Loucy (cell line): ENCODE measurements around the gene PIAS1.
"Not testable (repeated sequence)": the region's sequence is repeated elsewhere in the genome, so short reads cannot be mapped to it uniquely, and the experiment has no call there.

Experiments used
- H2AFZ ChIP-seq: fragments of 200-600 bp; sonication (generic); 2 replicates; pipeline ENCODE4 v1.6.0; 2016; ENCODE audit warnings: antibody characterized with exemption, mild to moderate bottlenecking, low read length, moderate library complexity
- H3F3A ChIP-seq: fragments of 200-600 bp; 2 replicates; pipeline ENCODE4 v1.6.0; 2016; ENCODE audit warnings: antibody characterized with exemption, low read depth, mild to moderate bottlenecking
- H3K27me3 ChIP-seq: fragments of 200-600 bp; sonication (generic); 2 replicates; pipeline ENCODE4 v1.6.1; 2014; ENCODE audit warnings: low read length, mild to moderate bottlenecking; ENCODE audit not compliant: insufficient read depth, poor library complexity, severe bottlenecking
- H3K36me3 ChIP-seq: fragments of 200-600 bp; sonication (generic); 2 replicates; pipeline ENCODE4 v1.6.1; 2016; ENCODE audit warnings: low read length; ENCODE audit not compliant: insufficient read depth
- H3K4me1 ChIP-seq: fragments of 200-600 bp; sonication (generic); 2 replicates; pipeline ENCODE4 v1.5.1; 2014; ENCODE audit warnings: low read length, mild to moderate bottlenecking; ENCODE audit not compliant: insufficient read depth, poor library complexity, severe bottlenecking
- H3K4me2 ChIP-seq: fragments of 200-600 bp; sonication (generic); 2 replicates; pipeline ENCODE4 v1.6.0; 2014; ENCODE audit warnings: antibody characterized with exemption, low read length, low read depth, mild to moderate bottlenecking; ENCODE audit not compliant: poor library complexity, severe bottlenecking
- H3K4me3 ChIP-seq: fragments of 200-600 bp; sonication (generic); 2 replicates; pipeline ENCODE4 v1.5.1; 2014; ENCODE audit warnings: low read length, mild to moderate bottlenecking, mixed read lengths; ENCODE audit not compliant: poor library complexity, severe bottlenecking
- H3K79me2 ChIP-seq: fragments of 200-600 bp; sonication (generic); 2 replicates; pipeline ENCODE4 v1.6.1; 2014; ENCODE audit warnings: low read length; ENCODE audit not compliant: insufficient read depth
- H3K9ac ChIP-seq: fragments of 200-600 bp; sonication (generic); 2 replicates; pipeline ENCODE4 v1.6.0; 2014; ENCODE audit warnings: mild to moderate bottlenecking, low read depth, low read length, moderate library complexity; ENCODE audit not compliant: poor library complexity, severe bottlenecking
- H3K9me2 ChIP-seq: fragments of 200-600 bp; sonication (generic); replicated peaks from 2 replicates; pipeline ENCODE4 v1.6.1; 2016; ENCODE audit warnings: low read depth, low read length, mixed read lengths
- H3K9me3 ChIP-seq: fragments of 200-600 bp; sonication (generic); 2 replicates; pipeline ENCODE4 v1.6.1; 2014; ENCODE audit warnings: mild to moderate bottlenecking, antibody characterized with exemption, low read length, low read depth; ENCODE audit not compliant: insufficient read depth
- H4K20me1 ChIP-seq: fragments of 200-600 bp; sonication (generic); 2 replicates; pipeline ENCODE4 v1.6.0; 2014; ENCODE audit warnings: antibody characterized with exemption, low read length, mild to moderate bottlenecking; ENCODE audit not compliant: insufficient read depth, poor library complexity, severe bottlenecking
- CTCF ChIP-seq: fragments of 200-600 bp; sonication (generic); conservative IDR thresholded peaks from 2 replicates; pipeline ENCODE4 v1.5.1; 2014; ENCODE audit warnings: mild to moderate bottlenecking, antibody characterized with exemption, low read length
- EZH2phosphoT487 ChIP-seq: fragments of 200-600 bp; IDR thresholded peaks from 2 replicates; pipeline ENCODE4 v1.6.1; 2018; ENCODE audit warnings: antibody characterized with exemption, mild to moderate bottlenecking, moderate library complexity, borderline replicate concordance

Gene PIAS1

DNA sequence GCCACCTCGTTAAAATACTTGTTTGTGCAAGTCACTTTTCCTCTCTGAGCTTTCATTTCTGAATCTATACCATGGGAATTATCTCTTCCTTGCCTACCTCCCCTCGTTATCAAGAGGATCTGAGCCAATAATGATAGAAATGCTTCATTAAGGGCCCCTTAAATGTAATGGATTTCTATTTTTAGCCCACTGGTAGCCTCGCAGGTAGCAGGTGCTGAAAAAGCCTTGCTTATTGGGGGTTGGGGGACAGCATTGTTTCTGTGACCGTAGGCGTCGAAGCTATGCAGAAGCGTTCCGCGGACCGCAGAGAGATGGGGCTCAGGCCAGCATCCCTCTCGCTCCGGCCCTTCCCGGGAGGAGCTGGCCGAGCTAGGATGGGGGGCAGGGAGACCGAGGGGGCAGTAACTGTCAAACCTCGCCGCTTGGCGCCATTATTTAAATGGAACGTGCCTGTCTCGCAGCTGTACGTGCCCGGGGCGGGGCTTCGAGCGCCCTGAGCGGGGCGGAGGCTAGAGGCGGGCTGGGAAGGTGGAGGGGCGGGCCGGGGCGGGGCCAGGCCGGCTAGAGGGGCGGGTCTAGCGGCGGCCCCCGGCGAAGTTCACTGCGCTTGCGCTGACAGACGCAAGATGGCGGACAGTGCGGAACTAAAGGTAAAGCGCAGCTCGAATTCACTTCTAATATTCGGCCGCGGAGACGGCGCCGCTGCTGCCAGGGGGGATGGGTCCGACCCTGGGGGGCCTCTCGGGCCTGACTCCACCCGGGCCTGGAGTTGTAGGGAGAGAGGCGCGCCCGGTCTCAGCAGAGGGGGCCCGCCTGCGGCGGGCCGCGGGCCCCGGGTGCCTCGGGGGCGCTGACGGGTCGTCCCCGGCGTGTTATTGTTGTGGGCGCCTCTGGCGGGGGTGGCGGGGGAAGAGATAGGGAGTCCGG is at the start of gene PIAS1:
Gene PIAS1, plus strand, starts transcription at position 615 of the 927 bp plus-strand sequence. Its CDS starts 12 bp downstream, at position 627.
- TF ChIP-seq EZH2phosphoT487 (no peak), CTCF (peak; percentile 22; the same call in 1 of the 2 replicates)
- H3K4me3 ChIP-seq = peak within 1 kb of the TSS; percentile 84
- H3K4me1 ChIP-seq = peaks cover 35% of the 10 kb centered on the region

GRCh38 chr15:68007642-68008041 is 46.5 kb upstream of the PIAS1 start:
- not testable (repeated sequence) for H2AFZ ChIP-seq

More for the DNA sequence above, at the start of gene PIAS1:
- H3K4me2 ChIP-seq = peak within 1 kb of the TSS; percentile 84
- peak within 1 kb of the TSS; percentile 92 for H2AFZ ChIP-seq
- H3F3A ChIP-seq = no peaks in the 10 kb centered on the region
- peak within 1 kb of the TSS; percentile 74 for H3K9ac ChIP-seq
- peaks cover 46% of the 10 kb centered on the region for H3K79me2 ChIP-seq
- no peaks in the 10 kb centered on the region for H3K9me3 ChIP-seq
- H3K36me3 ChIP-seq = no peaks in the 10 kb centered on the region
- H4K20me1 ChIP-seq = peaks cover 42% of the 10 kb centered on the region
- H3K9me2 ChIP-seq = no peaks in the 10 kb centered on the region
- H3K27me3 ChIP-seq = no peaks in the 10 kb centered on the region

DNA sequence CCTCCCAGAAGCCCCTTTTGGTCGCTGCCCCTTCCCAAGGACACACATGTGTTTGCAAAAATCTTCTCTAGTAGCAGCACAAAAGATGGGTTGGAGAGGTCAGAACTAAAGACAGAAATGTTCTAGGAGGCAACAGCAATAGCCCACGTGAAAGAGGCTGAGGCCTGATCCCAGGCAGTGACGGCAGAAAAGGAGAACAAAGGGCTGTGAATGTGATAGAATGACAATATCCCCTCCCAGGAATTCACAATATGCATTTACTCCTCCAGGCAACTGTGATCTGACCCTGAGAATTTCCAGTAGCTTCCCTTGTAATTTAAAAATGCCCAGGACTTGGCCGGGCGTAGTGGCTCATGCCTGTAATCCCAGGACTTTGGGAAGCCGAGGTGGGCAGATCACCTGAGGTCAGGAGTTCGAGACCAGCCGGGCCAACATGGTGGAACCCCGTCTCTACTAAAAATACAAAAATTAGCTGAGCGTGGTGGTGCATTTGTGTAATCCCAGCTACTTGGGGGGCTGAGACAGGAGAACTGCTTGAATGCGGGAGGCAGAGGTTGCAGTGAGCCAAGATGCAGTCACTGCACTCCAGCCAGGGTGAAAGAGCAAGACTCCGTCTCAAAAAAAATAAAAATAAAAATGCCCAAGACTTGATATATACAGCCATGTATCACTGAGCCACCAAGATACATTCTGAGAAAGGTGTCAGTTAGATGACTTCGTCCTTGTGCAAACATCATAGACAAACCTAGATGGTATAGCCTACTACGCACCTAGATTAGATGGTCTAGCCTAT is 43.6 kb upstream of the PIAS1 start:
- TF ChIP-seq EZH2phosphoT487 = no peak
- no peak for TF ChIP-seq CTCF

More at GRCh38 chr15:68007642-68008041, 46.5 kb upstream of the PIAS1 start:
- H3K4me3 ChIP-seq, H4K20me1 ChIP-seq, H3K4me1 ChIP-seq, H3K27me3 ChIP-seq, H3F3A ChIP-seq, H3K9me3 ChIP-seq, H3K4me2 ChIP-seq, H3K79me2 ChIP-seq, H3K9me2 ChIP-seq, H3K36me3 ChIP-seq, H3K9ac ChIP-seq: not testable (repeated sequence)

More for the DNA sequence above, 43.6 kb upstream of the PIAS1 start:
- no peak overlapping the region for H3K4me3 ChIP-seq
- no peaks in the 10 kb centered on the region for H3K36me3 ChIP-seq
- H4K20me1 ChIP-seq = no peaks in the 10 kb centered on the region
- no peak overlapping the region for H3K4me2 ChIP-seq
- H3K27me3 ChIP-seq = no peaks in the 10 kb centered on the region
- no peak overlapping the region for H3K9ac ChIP-seq
- H3K4me1 ChIP-seq = peaks cover 5% of the 10 kb centered on the region
- no peaks in the 10 kb centered on the region for H3F3A ChIP-seq
- no peak overlapping the region for H2AFZ ChIP-seq
- H3K9me3 ChIP-seq = no peaks in the 10 kb centered on the region
- no peaks in the 10 kb centered on the region for H3K9me2 ChIP-seq
- H3K79me2 ChIP-seq = no peaks in the 10 kb centered on the region
